SJSA1 (cell line): ENCODE results near the gene ZNF701. TPM values are rescaled to one million over a fixed set of nuclear protein-coding genes. Genes with fewer than 3 reads are reported as not detected.
"Not testable (repeated sequence)": the region's sequence is repeated elsewhere in the genome, so short reads cannot be mapped to it uniquely, and the experiment has no call there.

ENCODE experiments used
- DNase-seq, 2 experiments: peaks; one replicate each; pipeline ENCODE4 v3.0.0-alpha.2; 2015 to 2020; ENCODE audit warnings: low spot score in 2 of 2, low read depth in 1 of 2
- H3K27ac ChIP-seq: fragments of 250-450 bp; sonication (Bioruptor Pico); 2 replicates; pipeline ENCODE4 v1.5.1; 2020; ENCODE audit warnings: mild to moderate bottlenecking, moderate library complexity
- H3K27me3 ChIP-seq: fragments of 250-450 bp; sonication (Bioruptor Pico); replicated peaks from 2 replicates; pipeline ENCODE4 v1.5.1; 2020; ENCODE audit warnings: mild to moderate bottlenecking, moderate library complexity
- H3K36me3 ChIP-seq: fragments of 250-450 bp; sonication (Bioruptor Pico); 2 replicates; pipeline ENCODE4 v1.5.1; 2020; ENCODE audit warnings: mild to moderate bottlenecking
- H3K4me1 ChIP-seq: fragments of 250-450 bp; sonication (Bioruptor Pico); replicated peaks from 2 replicates; pipeline ENCODE4 v1.6.1; 2021; ENCODE audit warnings: mild to moderate bottlenecking
- H3K4me3 ChIP-seq: fragments of 250-450 bp; sonication (Bioruptor Pico); 2 replicates; pipeline ENCODE4 v1.5.1; 2020; ENCODE audit warnings: mild to moderate bottlenecking
- H3K9me3 ChIP-seq: fragments of 250-450 bp; sonication (Bioruptor Pico); replicated peaks from 2 replicates; pipeline ENCODE4 v1.5.1; 2020; ENCODE audit warnings: mild to moderate bottlenecking
- total RNA-seq: library from RNA; depleted of rRNA; stranded (reverse); fragments of >200 nt; shearing (Covaris generic); gene quantifications from 2 replicates; pipeline ENCODE4 v1.2.3, GENCODE V29; 2014

The ZNF701 gene
- total RNA-seq, 1 experiment from 2014 or later, result 8.7 TPM

GRCh38 chr19:52542541-52542940, 27.5 kb upstream of the ZNF701 start:
- not testable (repeated sequence) for DNase-seq, H3K4me3 ChIP-seq, H3K27ac ChIP-seq, H3K27me3 ChIP-seq, H3K9me3 ChIP-seq, H3K4me1 ChIP-seq
- H3K36me3 ChIP-seq, result peaks cover 23% of the 10 kb centered on the region

GRCh38 chr19:52542984-52543664, 27.0 kb upstream of the ZNF701 start:
- Histone ChIP-seq H3K27me3 (no peaks in the 10 kb centered on the region), H3K36me3 (peaks cover 23% of the 10 kb centered on the region)

GRCh38 chr19:52554216-52554971, 15.7 kb upstream of the ZNF701 start:
- no peak overlapping the region for H3K4me3 ChIP-seq
- peaks cover 9% of the 10 kb centered on the region; the same call in 1 of the 2 replicates for H3K9me3 ChIP-seq
- H3K27me3 ChIP-seq, result no peaks in the 10 kb centered on the region
- DNase-seq, result no peak
- H3K36me3 ChIP-seq, result peaks cover 58% of the 10 kb centered on the region
- H3K27ac ChIP-seq, result no peak overlapping the region
- H3K4me1 ChIP-seq, result no peaks in the 10 kb centered on the region

More at GRCh38 chr19:52542984-52543664, 27.0 kb upstream of the ZNF701 start:
- DNase-seq, result no peak
- H3K27ac ChIP-seq, result no peak overlapping the region
- H3K9me3 ChIP-seq, result no peaks in the 10 kb centered on the region
- no peaks in the 10 kb centered on the region for H3K4me1 ChIP-seq
- H3K4me3 ChIP-seq, result no peak overlapping the region

GRCh38 chr19:52557231-52557995, 12.7 kb upstream of the ZNF701 start:
- H3K27me3 ChIP-seq, result no peaks in the 10 kb centered on the region
- no peaks in the 10 kb centered on the region for H3K4me1 ChIP-seq
- DNase-seq, result no peak
- H3K27ac ChIP-seq, result no peak overlapping the region
- H3K4me3 ChIP-seq, result no peak overlapping the region
- peaks cover 53% of the 10 kb centered on the region for H3K36me3 ChIP-seq
- peaks cover 9% of the 10 kb centered on the region; the same call in 1 of the 2 replicates for H3K9me3 ChIP-seq

GRCh38 chr19:52558732-52559445, 11.2 kb upstream of the ZNF701 start:
- peaks cover 45% of the 10 kb centered on the region for H3K36me3 ChIP-seq
- DNase-seq, H3K4me3 ChIP-seq, H3K27me3 ChIP-seq, H3K27ac ChIP-seq, H3K9me3 ChIP-seq, H3K4me1 ChIP-seq: not testable (repeated sequence)

- not testable (repeated sequence) for H3K27me3 ChIP-seq, H3K9me3 ChIP-seq
- peaks cover 26% of the 10 kb centered on the region for H3K36me3 ChIP-seq
Measured at GRCh38 chr19:52561611-52562010, 8.5 kb upstream of the ZNF701 start.

GRCh38 chr19:52566121-52566520, 4.0 kb upstream of the ZNF701 start:
- Histone ChIP-seq H3K27me3 (no peaks in the 10 kb centered on the region), H3K9me3 (peaks cover 5% of the 10 kb centered on the region; the same call in 1 of the 2 replicates), H3K4me1 (peaks cover 14% of the 10 kb centered on the region), H3K4me3 (no peak overlapping the region), H3K27ac (no peak overlapping the region), H3K36me3 (peaks cover 19% of the 10 kb centered on the region)
- no peak for DNase-seq

More at GRCh38 chr19:52561611-52562010, 8.5 kb upstream of the ZNF701 start:
- H3K4me3 ChIP-seq, DNase-seq, H3K27ac ChIP-seq, H3K4me1 ChIP-seq: not testable (repeated sequence)

GRCh38 chr19:52566588-52566987, 3.5 kb upstream of the ZNF701 start:
- H3K27me3 ChIP-seq, result no peaks in the 10 kb centered on the region
- DNase-seq, result peak in 1 of 2 experiments; percentile 32

GRCh38 chr19:52567921-52568320, 2.2 kb upstream of the ZNF701 start:
- Histone ChIP-seq H3K27ac (no peak overlapping the region), H3K27me3 (no peaks in the 10 kb centered on the region)
- no peak for DNase-seq

More at GRCh38 chr19:52566588-52566987, 3.5 kb upstream of the ZNF701 start:
- Histone ChIP-seq H3K4me1 (peaks cover 14% of the 10 kb centered on the region), H3K27ac (no peak overlapping the region), H3K36me3 (peaks cover 23% of the 10 kb centered on the region), H3K4me3 (no peak overlapping the region), H3K9me3 (peaks cover 5% of the 10 kb centered on the region; the same call in 1 of the 2 replicates)

GRCh38 chr19:52569638-52569999, 468 bp upstream of the ZNF701 start:
- H3K9me3 ChIP-seq, H3K27me3 ChIP-seq, DNase-seq: not testable (repeated sequence)
- H3K36me3 ChIP-seq, result peaks cover 31% of the 10 kb centered on the region
- H3K4me1 ChIP-seq, result peaks cover 14% of the 10 kb centered on the region
- peak overlapping the region; percentile 1; the same call in 1 of the 2 replicates for H3K27ac ChIP-seq
- peak overlapping the region; percentile 64 for H3K4me3 ChIP-seq

More at GRCh38 chr19:52567921-52568320, 2.2 kb upstream of the ZNF701 start:
- Histone ChIP-seq H3K4me1 (peaks cover 14% of the 10 kb centered on the region), H3K4me3 (no peak overlapping the region), H3K9me3 (peaks cover 5% of the 10 kb centered on the region; the same call in 1 of the 2 replicates), H3K36me3 (peaks cover 29% of the 10 kb centered on the region)

GRCh38 chr19:52584736-52585440, 14.8 kb downstream of the ZNF701 start:
- Histone ChIP-seq H3K4me1 (no peaks in the 10 kb centered on the region), H3K27ac (no peak overlapping the region), H3K4me3 (no peak overlapping the region), H3K9me3 (peaks cover 3% of the 10 kb centered on the region; the same call in 1 of the 2 replicates), H3K27me3 (no peaks in the 10 kb centered on the region), H3K36me3 (peaks cover 73% of the 10 kb centered on the region)
- DNase-seq, result no peak

GRCh38 chr19:52585604-52586003, 15.5 kb downstream of the ZNF701 start:
- no peak for DNase-seq
- no peaks in the 10 kb centered on the region for H3K27me3 ChIP-seq
- peaks cover 70% of the 10 kb centered on the region for H3K36me3 ChIP-seq
- H3K9me3 ChIP-seq, result peaks cover 3% of the 10 kb centered on the region; the same call in 1 of the 2 replicates
- H3K27ac ChIP-seq, result no peak overlapping the region
- H3K4me1 ChIP-seq, result no peaks in the 10 kb centered on the region
- no peak overlapping the region for H3K4me3 ChIP-seq
